GM12874 (cell line): ENCODE results near the gene PNPLA4.

Experiments used
- TF ChIP-seq, protein P1 (sequence below): IDR thresholded peaks from 2 replicates; pipeline ENCODE4 v1.5.1; 2011; ENCODE audit warnings: low read depth, mild to moderate bottlenecking, control low read depth, low read length, moderate library complexity; ENCODE audit not compliant: insufficient read depth

Gene PNPLA4

DNA sequence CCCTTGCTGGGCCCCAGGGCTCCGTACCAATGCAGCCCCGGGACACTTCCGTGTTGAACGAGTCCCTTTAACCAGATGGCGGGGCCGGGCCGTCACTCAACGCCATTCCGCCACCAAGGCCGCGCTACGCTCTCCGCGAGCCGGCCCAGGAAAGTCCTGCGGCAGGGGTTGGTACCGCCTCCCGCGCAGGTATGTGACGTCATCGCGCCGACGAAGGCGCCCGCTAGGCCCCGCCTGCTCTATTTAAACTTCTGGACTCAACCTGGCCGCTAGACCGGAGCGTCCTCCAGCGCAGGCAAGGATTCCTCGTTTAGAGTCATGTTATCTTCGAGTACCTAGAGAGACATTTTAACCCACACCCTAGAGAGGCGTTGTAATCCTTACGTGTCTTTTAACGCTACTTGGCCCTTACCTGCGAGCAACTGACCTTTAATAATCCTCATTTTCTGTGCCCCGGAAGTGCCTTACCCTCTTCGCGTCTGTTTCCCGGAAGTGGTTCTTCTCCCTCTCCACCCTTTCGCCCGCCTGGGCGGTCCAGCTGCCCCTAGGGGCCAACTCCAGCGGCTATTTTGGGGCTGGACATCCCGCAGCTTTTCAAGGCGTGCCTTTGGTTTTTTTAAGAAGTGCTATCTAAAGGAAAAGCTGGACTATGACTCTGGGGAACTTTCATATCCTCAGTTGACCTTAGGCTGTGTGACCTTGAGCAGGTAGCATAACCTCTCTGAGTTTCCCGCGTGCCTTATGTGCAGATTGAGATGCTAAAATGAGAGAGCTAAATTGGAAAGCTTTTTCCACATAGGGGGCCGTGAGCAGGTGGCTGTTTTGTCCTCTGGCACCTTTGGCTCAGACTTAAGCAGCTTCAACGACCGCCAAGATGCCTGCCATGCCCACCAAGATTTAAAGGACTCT lies at the start of gene PNPLA4:
Gene PNPLA4, minus strand, starts transcription at position 155 of the 909 bp plus-strand sequence. CDS start 1,294 bp downstream, outside the sequence.
- TF ChIP-seq, protein P1, sequence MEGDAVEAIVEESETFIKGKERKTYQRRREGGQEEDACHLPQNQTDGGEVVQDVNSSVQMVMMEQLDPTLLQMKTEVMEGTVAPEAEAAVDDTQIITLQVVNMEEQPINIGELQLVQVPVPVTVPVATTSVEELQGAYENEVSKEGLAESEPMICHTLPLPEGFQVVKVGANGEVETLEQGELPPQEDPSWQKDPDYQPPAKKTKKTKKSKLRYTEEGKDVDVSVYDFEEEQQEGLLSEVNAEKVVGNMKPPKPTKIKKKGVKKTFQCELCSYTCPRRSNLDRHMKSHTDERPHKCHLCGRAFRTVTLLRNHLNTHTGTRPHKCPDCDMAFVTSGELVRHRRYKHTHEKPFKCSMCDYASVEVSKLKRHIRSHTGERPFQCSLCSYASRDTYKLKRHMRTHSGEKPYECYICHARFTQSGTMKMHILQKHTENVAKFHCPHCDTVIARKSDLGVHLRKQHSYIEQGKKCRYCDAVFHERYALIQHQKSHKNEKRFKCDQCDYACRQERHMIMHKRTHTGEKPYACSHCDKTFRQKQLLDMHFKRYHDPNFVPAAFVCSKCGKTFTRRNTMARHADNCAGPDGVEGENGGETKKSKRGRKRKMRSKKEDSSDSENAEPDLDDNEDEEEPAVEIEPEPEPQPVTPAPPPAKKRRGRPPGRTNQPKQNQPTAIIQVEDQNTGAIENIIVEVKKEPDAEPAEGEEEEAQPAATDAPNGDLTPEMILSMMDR = peak; percentile 36; the same call in 1 of the 2 replicates

DNA sequence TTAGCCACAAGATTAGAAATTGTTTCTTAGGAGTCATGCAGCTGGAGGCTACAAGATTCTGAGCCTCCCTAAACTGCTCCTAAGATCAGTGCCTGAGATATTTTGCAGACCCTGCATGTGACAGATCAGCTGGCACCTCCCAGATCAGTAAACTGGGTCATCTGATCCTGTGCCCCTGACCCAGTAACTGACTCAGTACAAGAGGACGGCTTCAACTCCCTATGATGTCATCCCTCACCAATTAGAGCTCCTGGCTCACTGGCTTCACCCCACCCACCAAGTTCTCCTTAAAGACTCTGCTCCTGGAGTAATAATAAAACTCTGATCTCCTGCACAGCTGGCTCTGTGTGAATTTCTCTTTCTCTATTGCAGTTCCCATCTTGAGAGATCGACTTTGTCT lies 45.4 kb upstream of the PNPLA4 start:
- TF ChIP-seq, protein P1 = no peak

GRCh38 chrX:7970428-7970827 lies 43.2 kb upstream of the PNPLA4 start:
- TF ChIP-seq, protein P1 = no peak

DNA sequence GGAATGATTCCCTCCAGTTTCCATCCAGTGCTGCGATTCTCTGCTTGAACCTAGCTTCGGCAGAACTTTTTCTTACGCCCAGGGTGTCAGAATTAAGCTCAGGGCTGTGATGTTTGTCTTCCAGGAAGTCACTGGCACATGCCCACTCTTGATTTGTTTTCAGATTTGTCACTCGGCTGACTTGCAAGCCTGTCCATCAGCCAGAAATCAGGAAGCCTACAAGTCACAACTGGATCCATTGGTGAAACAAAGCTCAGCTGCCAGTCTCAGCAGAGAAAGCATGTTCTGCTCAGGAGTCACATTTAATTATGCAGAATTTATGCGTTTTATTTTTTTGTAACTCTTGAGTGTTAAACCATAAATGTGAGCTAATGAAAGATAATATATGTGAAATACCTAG lies 38.2 kb upstream of the PNPLA4 start:
- TF ChIP-seq, protein P1 = no peak

GRCh38 chrX:7960246-7960645 lies 33.0 kb upstream of the PNPLA4 start:
- TF ChIP-seq, protein P1 = no peak

DNA sequence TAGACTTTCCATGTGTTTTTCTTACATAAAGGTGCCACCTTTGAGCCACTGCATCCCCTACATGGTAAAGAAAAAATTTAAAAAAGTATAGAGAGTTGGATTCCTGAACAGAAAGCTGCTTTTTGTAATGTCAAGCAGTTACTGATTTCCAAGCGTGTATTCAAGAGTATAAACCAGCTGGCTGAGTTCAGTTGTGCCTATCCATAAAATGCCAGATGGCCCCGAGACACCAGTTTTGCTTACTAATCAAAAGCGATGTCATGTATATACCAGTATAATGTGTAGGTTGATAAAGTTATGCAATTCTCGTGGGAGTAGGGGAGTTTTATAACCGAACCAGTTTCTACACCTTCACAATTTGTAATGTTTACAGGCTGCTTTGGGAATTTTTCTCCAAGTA lies 26.2 kb upstream of the PNPLA4 start:
- TF ChIP-seq, protein P1 = no peak

GRCh38 chrX:7950865-7951264 lies 23.7 kb upstream of the PNPLA4 start:
- TF ChIP-seq, protein P1 = no peak
